NCI-H146 treated with DMSO at 0.1 percent for 48 hours (cell line): ENCODE measurements around the gene ATXN7L1.

ENCODE experiments used
- DNase-seq: peaks from one replicate; lab custom pipeline; 2025; ENCODE audit not compliant: unreplicated experiment; lab: John Stamatoyannopoulos, UW

Gene ATXN7L1

GRCh38 chr7:105876091-105876963 lies at the start of gene ATXN7L1:
TSS of gene ATXN7L1 (minus strand) at chr7:105876599. CDS start at chr7:105876558, 41 bp downstream.
- DNase-seq = peak; percentile 84

- no peak for DNase-seq
These were observed 49.7 kb upstream of the ATXN7L1 start for GRCh38 chr7:105926131-105926530.

GRCh38 chr7:105924945-105925344 lies 48.5 kb upstream of the ATXN7L1 start:
- no peak for DNase-seq

GRCh38 chr7:105920766-105921165 lies 44.4 kb upstream of the ATXN7L1 start:
- DNase-seq = no peak

- no peak for DNase-seq
These were observed 41.3 kb upstream of the ATXN7L1 start for GRCh38 chr7:105917659-105918058.

- DNase-seq = no peak
These were observed 40.2 kb upstream of the ATXN7L1 start for GRCh38 chr7:105916603-105917002.

GRCh38 chr7:105913947-105914346 lies 37.5 kb upstream of the ATXN7L1 start:
- no peak for DNase-seq

- no peak for DNase-seq
These were observed 35.7 kb upstream of the ATXN7L1 start for GRCh38 chr7:105911961-105912575.

GRCh38 chr7:105910172-105910571 lies 33.8 kb upstream of the ATXN7L1 start:
- no peak for DNase-seq

GRCh38 chr7:105909742-105910141 lies 33.3 kb upstream of the ATXN7L1 start:
- DNase-seq = no peak

- DNase-seq = no peak
These were observed 30.9 kb upstream of the ATXN7L1 start for GRCh38 chr7:105907129-105907846.

- no peak for DNase-seq
These were observed 30.3 kb upstream of the ATXN7L1 start for GRCh38 chr7:105906695-105907094.

GRCh38 chr7:105905910-105906568 lies 29.6 kb upstream of the ATXN7L1 start:
- DNase-seq = no peak

- DNase-seq = no peak
These were observed 29.0 kb upstream of the ATXN7L1 start for GRCh38 chr7:105905209-105905909.

GRCh38 chr7:105904064-105904463 lies 27.7 kb upstream of the ATXN7L1 start:
- DNase-seq = no peak

- no peak for DNase-seq
These were observed 26.0 kb upstream of the ATXN7L1 start for GRCh38 chr7:105902325-105902911.

- no peak for DNase-seq
These were observed 21.6 kb upstream of the ATXN7L1 start for GRCh38 chr7:105897999-105898398.

GRCh38 chr7:105896407-105896911 lies 20.1 kb upstream of the ATXN7L1 start:
- peak; percentile 8 for DNase-seq

- DNase-seq = no peak
These were observed 17.7 kb upstream of the ATXN7L1 start for GRCh38 chr7:105894131-105894530.

- no peak for DNase-seq
These were observed 16.0 kb upstream of the ATXN7L1 start for GRCh38 chr7:105892387-105892786.
